ENCODE results near the gene RMRP.

DNA sequence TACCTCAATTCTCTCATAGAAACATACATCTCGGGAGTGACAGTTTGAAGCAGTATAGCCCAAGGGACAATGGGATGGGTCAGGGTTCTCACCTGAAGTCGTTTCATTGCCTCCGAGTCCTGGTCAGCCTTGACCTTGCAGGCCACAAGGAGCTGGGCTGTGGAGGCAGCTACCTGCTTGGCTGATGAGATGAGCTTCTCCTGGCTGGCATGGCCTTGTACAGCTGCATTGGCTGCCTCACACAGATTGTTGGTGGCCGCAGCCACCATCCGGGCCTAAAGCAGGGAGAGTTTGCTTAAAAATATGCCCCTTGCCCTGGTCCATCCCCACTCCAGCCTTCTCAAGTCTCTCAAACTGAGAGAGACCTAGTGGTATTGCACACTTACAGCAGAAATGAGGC, 40.4 kb upstream of the RMRP start:
- TF ChIP-seq CTCF (IDR thresholded peaks at IDR 0.05) (no peak), POLR2A (IDR thresholded peaks at IDR 0.05) (no peak)

All from esophagus squamous epithelium (tissue), 4 donors.